HCT116 (cell line): Measurements from ENCODE around the gene ZNF423.

ENCODE experiments used
- POLR2A ChIP-seq: IDR thresholded peaks from 2 replicates; pipeline ENCODE4 v1.7.0; 2011; ENCODE audit warnings: borderline replicate concordance; ENCODE audit not compliant: insufficient read depth, insufficient read length; ENCODE audit errors: extremely low read depth
- TF ChIP-seq, protein P1 (sequence below), 3 experiments: fragments of 200-600 bp in 1 of 3; sonication (generic) in 1 of 3; IDR thresholded peaks in 2 of 3; conservative IDR thresholded peaks in 1 of 3; 2 replicates each; pipeline ENCODE4 v1.5.1; 2012 to 2017; ENCODE audit warnings: low read depth in 2 of 3, low read length in 2 of 3, antibody characterized with exemption in 1 of 3, borderline replicate concordance in 1 of 3, control low read depth in 1 of 3, mild to moderate bottlenecking in 1 of 3, mixed read lengths in 1 of 3, mixed run types in 1 of 3, moderate library complexity in 1 of 3; ENCODE audit not compliant: insufficient read depth in 1 of 3
- TF ChIP-seq, protein P2 (sequence below): IDR thresholded peaks from 2 replicates; pipeline ENCODE4 v1.6.1; 2012

- TF ChIP-seq POLR2A: no peak
- TF ChIP-seq, protein P1, sequence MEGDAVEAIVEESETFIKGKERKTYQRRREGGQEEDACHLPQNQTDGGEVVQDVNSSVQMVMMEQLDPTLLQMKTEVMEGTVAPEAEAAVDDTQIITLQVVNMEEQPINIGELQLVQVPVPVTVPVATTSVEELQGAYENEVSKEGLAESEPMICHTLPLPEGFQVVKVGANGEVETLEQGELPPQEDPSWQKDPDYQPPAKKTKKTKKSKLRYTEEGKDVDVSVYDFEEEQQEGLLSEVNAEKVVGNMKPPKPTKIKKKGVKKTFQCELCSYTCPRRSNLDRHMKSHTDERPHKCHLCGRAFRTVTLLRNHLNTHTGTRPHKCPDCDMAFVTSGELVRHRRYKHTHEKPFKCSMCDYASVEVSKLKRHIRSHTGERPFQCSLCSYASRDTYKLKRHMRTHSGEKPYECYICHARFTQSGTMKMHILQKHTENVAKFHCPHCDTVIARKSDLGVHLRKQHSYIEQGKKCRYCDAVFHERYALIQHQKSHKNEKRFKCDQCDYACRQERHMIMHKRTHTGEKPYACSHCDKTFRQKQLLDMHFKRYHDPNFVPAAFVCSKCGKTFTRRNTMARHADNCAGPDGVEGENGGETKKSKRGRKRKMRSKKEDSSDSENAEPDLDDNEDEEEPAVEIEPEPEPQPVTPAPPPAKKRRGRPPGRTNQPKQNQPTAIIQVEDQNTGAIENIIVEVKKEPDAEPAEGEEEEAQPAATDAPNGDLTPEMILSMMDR (IDR thresholded peaks at IDR 0.05 in 2 of 3, conservative IDR thresholded peaks at IDR 0.05 in 1 of 3; ENCODE audit: borderline replicate concordance in 1 of 3, insufficient read depth in 1 of 3, low read depth in 2 of 3, low read length in 2 of 3): no peak
- TF ChIP-seq, protein P2, sequence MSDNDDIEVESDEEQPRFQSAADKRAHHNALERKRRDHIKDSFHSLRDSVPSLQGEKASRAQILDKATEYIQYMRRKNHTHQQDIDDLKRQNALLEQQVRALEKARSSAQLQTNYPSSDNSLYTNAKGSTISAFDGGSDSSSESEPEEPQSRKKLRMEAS: no peak
Observed at GRCh38 chr16:49712542-49712941, 143.4 kb downstream of the ZNF423 start.
